Measurements from ENCODE around the gene RPL28.
A peak's percentile ranks its signal among the peaks of the same experiment; 100 is the strongest.
"Not testable (repeated sequence)": the region's sequence is repeated elsewhere in the genome, so short reads cannot be mapped to it uniquely, and the experiment has no call there.

Gene RPL28

GRCh38 chr19:55398200-55398925, 12.6 kb downstream of the RPL28 start:
- DNase-seq = no peak

- DNase-seq = no peak
These were observed 14.8 kb downstream of the RPL28 start for GRCh38 chr19:55400281-55401087.

DNA sequence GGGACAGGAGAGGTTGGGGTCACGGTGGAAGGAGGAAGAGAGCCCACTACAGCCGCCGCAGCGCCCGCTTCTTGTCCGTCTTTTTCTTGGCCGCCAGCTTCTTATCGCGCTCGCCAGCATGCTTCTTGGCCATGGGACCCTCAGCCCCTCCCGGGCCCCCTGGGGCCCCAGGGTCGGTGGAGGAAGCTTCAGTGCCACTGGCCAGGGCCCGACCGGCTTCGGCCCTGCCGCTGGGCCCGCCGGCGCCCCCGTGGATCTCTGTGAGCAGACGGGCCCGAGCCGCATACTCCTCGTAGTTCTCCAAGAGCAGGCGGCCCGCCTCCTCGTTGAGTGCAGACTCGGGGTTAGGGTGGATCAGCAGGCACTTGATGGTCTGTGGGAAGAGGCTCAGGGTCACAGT, 15.7 kb downstream of the RPL28 start:
- not testable (repeated sequence) for DNase-seq

DNA sequence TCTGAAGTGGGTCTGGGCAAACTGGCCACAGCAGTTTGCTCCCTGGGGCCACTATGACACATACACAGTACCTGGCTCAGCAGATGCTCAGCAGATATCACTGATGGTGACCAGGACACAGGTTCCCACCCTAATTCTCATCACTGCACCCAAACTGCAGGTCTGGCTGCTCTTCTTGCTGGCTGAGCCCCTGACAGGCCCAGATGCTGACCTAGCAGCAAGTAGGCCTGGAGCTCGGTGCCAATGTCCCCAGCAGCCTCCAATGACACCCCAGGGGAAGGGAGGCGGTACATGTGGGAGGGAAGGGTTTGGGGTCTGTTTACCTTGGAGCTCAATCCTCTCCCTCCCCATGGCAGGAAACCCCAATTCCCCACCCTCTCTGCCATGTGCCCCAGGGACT, 16.8 kb downstream of the RPL28 start:
- DNase-seq = no peak

- DNase-seq = no peak
These were observed 19.9 kb downstream of the RPL28 start for GRCh38 chr19:55405638-55406037.

- DNase-seq = no peak
These were observed 20.5 kb downstream of the RPL28 start for GRCh38 chr19:55406091-55406825.

DNA sequence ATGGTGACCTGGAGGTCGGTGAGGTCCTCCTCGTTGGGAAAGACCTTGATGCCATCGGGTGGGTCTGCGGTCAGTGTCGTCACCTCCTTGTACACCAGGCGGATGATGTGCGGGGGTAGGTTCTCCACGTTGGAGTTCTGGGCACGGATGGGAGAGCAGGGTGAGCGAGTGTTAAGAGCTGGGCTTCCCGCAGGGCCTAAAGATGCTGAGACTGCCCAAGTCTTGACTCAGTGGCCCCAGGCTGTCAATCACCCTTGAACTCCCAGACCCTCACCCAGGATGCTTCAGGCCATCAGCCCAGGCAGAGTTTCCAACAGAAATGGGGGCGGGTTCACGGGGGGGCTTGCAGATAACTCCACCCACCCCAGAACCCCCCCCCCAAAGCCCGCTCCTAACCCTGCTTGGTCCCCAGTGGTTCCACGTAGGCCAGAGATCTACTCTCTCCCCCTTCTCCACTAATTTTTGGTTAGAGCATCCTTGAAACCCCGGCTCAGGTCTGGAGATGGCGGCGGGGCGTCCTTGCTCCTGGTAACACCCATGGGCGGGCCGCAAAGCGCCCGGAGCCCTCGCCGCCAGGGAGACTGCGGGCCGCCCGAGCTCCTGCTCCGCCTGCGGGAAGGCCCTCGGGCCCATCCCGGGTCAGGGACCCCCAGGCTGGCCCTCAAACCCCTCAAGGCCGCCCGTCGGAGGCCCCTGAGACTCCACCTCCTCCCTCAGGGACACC, 21.3 kb downstream of the RPL28 start:
- DNase-seq = peak; percentile 26

- DNase-seq = not testable (repeated sequence)
These were observed 21.7 kb downstream of the RPL28 start, which contains the start of gene UBE2S for GRCh38 chr19:55407550-55407799. TSS of gene UBE2S (minus strand) at chr19:55407788. CDS start at chr19:55407589, 199 bp downstream.

DNA sequence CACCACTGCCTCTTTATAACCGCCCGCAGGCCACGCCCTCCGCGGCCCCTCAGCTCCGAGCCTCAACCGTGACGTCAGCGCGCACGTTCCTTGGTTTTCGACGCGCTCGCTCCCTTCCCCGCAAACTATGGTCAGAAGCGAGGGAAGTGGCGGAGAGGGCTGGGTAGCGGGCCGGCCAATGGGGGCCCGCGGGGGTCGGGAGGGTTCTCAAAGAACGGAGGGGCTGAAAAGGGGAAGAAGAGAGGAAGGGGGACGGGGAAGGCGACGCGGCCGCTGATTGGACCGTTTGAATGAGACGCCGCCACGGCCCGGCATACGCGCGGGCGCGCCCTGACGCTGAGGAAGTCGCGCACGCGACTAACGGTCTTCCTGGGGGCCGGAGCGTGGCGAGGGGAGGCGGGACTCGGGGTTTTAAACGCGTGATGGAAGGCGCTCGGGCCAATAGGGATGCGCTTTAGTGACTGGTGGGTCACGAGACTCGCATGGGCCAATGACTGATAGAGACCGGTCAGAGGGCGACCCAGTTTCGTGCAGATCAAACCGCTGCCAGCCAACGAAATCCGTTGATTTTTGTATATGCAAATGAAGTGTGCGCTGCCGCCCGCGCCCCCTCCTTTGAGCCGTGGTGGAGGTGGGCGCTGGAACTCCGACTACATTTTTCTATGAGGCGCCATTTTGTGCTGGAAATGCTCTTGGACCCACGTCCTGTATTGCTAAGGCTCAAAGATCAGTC, 22.2 kb downstream of the RPL28 start:
- DNase-seq = peak; percentile 97

- DNase-seq = no peak
These were observed 22.8 kb downstream of the RPL28 start for GRCh38 chr19:55408533-55408872.

- not testable (repeated sequence) for DNase-seq
These were observed 23.4 kb downstream of the RPL28 start for GRCh38 chr19:55409179-55409578.

GRCh38 chr19:55410168-55410567, 24.4 kb downstream of the RPL28 start:
- DNase-seq = no peak

GRCh38 chr19:55418185-55418584, 32.5 kb downstream of the RPL28 start:
- peak; percentile 45 for DNase-seq

GRCh38 chr19:55419103-55419502, 33.4 kb downstream of the RPL28 start:
- DNase-seq = no peak

GRCh38 chr19:55419624-55420236, 34.0 kb downstream of the RPL28 start:
- DNase-seq = no peak

- DNase-seq = peak; percentile 26
These were observed 35.5 kb downstream of the RPL28 start for GRCh38 chr19:55421281-55421680.

- no peak for DNase-seq
These were observed 37.7 kb downstream of the RPL28 start for GRCh38 chr19:55423225-55424005.

GRCh38 chr19:55424518-55424917, 38.8 kb downstream of the RPL28 start:
- DNase-seq = no peak

DNA sequence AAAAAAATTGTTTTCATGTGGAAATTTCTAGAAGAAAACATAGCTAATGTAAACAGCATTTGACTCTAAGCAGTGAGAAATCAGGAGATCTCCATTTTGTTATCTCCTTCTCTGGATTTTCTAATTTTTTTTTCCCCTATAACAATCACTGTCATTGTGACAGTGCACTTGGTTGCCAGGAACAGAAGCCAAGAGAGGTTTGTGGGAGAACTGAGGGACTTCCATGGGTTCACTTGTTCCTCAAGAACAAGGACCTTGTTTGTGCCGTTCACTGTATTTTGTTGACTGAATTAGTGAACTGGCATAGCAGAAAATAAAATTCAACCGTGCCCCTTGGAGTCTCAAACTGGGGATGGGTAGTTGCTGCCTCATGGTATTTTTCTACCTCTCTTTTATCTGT, 40.3 kb downstream of the RPL28 start:
- no peak for DNase-seq

DNA sequence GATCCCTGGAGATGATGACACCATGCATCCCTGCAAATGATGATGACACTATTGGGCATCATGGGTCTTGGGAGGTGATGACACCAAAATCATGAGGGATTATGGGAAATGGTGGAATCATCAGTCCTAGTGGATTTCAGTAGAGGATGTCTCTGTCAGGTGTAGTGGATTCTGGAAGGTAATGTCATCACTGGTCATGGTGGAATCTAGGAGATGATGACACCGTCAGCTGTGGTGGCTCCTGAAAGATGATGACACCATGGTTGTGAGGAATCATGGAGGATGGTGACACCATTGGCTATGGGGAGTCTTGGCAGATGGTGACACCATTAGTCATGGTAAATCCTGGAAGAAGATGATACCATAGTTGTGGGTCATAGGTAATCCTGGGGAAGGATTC, 45.5 kb downstream of the RPL28 start:
- DNase-seq = no peak
